Hepatocyte (in vitro differentiated cells): ENCODE results near the gene KIAA0825.
"Not testable (repeated sequence)": the region's sequence is repeated elsewhere in the genome, so short reads cannot be mapped to it uniquely, and the experiment has no call there.

Experiments used
- EZH2 ChIP-seq: fragments of 200-600 bp; sonication (generic); IDR thresholded peaks from 2 replicates; pipeline ENCODE4 v1.6.1; 2016; ENCODE audit warnings: antibody characterized with exemption, mild to moderate bottlenecking, borderline replicate concordance
- TF ChIP-seq, protein P1 (sequence below): fragments of 200-600 bp; sonication (generic); IDR thresholded peaks from 2 replicates; pipeline ENCODE4 v1.5.1; 2016; ENCODE audit warnings: antibody characterized with exemption, mild to moderate bottlenecking; ENCODE audit not compliant: poor library complexity

DNA sequence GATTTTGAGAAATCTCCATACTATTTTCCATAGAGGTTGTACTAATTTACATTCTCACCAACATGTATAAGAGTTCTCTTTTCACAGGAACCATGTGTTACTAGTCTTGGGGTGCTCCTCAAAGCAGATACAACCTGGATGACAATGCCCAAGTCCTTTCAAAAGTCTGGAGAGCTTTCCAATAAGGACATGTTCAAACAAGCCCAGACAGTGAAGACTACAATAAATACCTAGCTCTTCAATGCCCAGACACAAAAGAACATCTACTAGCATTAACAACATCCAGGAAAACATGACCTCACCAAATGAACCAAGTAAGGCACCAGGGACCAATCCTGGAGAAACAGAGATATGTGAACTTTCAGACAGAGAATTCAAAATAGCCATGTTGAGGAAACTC is 474.8 kb downstream of the KIAA0825 start:
- TF ChIP-seq, protein P1, sequence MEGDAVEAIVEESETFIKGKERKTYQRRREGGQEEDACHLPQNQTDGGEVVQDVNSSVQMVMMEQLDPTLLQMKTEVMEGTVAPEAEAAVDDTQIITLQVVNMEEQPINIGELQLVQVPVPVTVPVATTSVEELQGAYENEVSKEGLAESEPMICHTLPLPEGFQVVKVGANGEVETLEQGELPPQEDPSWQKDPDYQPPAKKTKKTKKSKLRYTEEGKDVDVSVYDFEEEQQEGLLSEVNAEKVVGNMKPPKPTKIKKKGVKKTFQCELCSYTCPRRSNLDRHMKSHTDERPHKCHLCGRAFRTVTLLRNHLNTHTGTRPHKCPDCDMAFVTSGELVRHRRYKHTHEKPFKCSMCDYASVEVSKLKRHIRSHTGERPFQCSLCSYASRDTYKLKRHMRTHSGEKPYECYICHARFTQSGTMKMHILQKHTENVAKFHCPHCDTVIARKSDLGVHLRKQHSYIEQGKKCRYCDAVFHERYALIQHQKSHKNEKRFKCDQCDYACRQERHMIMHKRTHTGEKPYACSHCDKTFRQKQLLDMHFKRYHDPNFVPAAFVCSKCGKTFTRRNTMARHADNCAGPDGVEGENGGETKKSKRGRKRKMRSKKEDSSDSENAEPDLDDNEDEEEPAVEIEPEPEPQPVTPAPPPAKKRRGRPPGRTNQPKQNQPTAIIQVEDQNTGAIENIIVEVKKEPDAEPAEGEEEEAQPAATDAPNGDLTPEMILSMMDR = not testable (repeated sequence)
- not testable (repeated sequence) for TF ChIP-seq EZH2
